ENCODE data around the gene MYO16.

GRCh38 chr13:108895220-108895704 is 265.9 kb downstream of the MYO16 start:
- TF ChIP-seq CTCF (IDR thresholded peaks at IDR 0.05) (peak in 5 of 6 experiments; percentile 50 to 68 (median 57)), POLR2A (IDR thresholded peaks at IDR 0.05) (no peak)
